ENCODE measurements around the gene TEX38.
"Not testable (repeated sequence)": the region's sequence is repeated elsewhere in the genome, so short reads cannot be mapped to it uniquely, and the experiment has no call there.

TEX38 gene

DNA sequence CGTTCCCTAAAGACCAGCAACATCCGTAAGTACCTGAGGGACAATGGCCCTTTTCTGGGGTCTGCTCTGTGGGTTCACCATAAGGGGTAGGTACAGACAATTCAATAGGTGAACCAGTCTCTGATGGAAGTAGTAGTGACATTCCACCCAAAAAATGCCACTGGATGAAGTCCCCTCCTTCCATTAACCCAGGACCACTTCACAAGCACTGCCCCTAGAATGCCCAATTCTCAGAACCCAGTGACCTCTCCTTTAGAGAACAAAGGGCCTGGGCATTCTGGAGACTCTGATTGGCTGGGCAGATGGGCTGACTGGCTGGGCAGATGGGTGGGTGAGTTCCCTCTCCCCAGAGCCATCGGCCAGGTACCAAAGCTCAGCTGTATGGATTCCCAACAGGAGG is at the start of gene TEX38:
Gene TEX38 (plus strand): TSS at position 301 of the 400 bp plus-strand sequence. CDS start 81 bp downstream, at position 382.
- DNase-seq (ENCODE audit: low read depth, low spot score), result no peak

DNA sequence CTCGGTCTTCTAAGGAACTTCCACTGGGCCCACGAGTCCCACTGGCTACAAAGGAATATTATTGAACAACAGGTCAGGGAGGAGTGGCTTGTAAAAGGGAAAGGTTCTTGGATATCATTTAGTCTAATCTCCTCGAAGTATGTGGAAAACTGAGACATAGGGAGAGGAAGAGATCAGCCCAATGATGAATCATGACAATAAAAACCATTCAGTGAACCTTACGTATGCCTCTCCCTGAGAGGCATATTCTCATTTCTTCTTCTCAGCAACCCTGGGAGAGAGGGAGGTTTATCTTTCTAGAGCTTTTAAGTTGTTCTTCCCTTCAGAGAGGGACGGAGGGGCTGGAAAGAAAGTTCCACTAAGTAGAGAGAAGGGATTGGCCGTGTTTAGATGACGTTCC is 49.7 kb upstream of the TEX38 start:
- DNase-seq (ENCODE audit: low read depth, low spot score), result no peak

DNA sequence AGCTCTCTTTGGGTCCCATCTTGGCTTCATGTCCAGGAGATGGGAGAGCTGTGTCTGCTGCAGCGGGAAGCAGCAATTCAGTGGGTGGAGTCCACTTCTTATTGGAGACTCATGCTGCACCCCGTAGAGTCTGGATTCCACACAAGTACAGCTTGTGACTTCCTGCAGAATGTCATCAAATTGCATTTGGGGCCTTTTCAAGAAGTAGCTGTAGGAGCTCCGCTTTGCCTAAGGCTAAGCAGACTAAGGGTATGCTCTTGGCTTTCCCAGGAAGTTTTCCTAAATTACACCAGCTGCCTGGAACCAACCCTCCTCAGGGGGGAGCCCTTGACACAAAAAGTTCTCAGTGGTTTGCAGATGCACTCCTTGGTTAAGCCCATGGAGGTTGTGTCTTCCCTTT is 49.3 kb upstream of the TEX38 start:
- no peak for DNase-seq (ENCODE audit: low read depth, low spot score)

- no peak for DNase-seq (ENCODE audit: low read depth, low spot score)
Observed at GRCh38 chr1:46623743-46624644, 47.7 kb upstream of the TEX38 start.

GRCh38 chr1:46630719-46631118 is 40.9 kb upstream of the TEX38 start:
- DNase-seq (ENCODE audit: low read depth, low spot score), result no peak

GRCh38 chr1:46635205-46635604 is 36.4 kb upstream of the TEX38 start:
- DNase-seq (ENCODE audit: low read depth, low spot score), result no peak

- no peak for DNase-seq (ENCODE audit: low read depth, low spot score)
Observed at GRCh38 chr1:46637444-46638083, 34.1 kb upstream of the TEX38 start.

- no peak for DNase-seq (ENCODE audit: low read depth, low spot score)
Observed at GRCh38 chr1:46638921-46639320, 32.7 kb upstream of the TEX38 start.

GRCh38 chr1:46639547-46639946 is 32.1 kb upstream of the TEX38 start:
- no peak for DNase-seq (ENCODE audit: low read depth, low spot score)

- no peak for DNase-seq (ENCODE audit: low read depth, low spot score)
Observed at GRCh38 chr1:46642115-46642680, 29.5 kb upstream of the TEX38 start.

- peak; percentile 42 for DNase-seq (ENCODE audit: low read depth, low spot score)
Observed at GRCh38 chr1:46643368-46643775, 28.3 kb upstream of the TEX38 start.

DNA sequence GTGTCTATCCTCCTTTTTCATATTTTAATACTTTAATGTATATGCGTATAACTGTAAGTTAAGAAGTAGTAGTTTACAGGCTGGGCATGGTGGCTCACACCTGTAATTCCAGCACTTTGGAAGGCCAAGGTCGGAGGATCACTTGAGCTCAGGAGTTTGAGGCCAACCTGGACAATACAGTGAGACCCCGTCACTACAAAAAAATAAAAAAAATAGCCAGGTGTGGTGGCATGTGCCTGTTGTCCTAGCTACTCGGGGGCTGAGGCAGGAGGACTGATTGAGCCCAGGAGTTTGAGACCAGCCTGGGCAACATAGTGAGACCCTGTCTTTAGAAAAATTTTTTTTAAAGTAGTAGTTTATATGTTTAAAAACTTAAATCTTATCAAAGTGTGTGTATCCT is 25.8 kb upstream of the TEX38 start:
- DNase-seq (ENCODE audit: low read depth, low spot score), result no peak

GRCh38 chr1:46646331-46646730 is 25.3 kb upstream of the TEX38 start:
- no peak for DNase-seq (ENCODE audit: low read depth, low spot score)

- DNase-seq (ENCODE audit: low read depth, low spot score), result no peak
Observed at GRCh38 chr1:46646844-46647243, 24.8 kb upstream of the TEX38 start.

- DNase-seq (ENCODE audit: low read depth, low spot score), result no peak
Observed at GRCh38 chr1:46647611-46648010, 24.0 kb upstream of the TEX38 start.

DNA sequence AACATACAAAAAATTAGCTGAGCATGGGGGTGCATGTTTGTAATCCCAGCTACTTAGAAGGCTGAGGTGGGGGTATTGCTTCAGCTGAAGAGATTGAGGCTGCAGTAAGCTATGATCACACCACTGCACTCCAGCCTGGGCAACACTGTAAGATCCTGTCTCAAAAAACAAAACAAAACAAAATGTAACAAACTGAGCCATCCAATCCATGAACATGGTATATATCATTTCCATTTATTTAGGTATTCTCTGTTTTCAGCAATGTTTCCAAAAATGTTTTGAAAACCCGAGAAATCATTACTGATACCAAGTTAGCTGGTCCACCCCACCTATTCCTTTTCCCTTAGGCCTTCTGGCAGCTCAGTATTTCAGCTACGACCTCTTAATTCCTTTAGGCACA is 21.9 kb upstream of the TEX38 start:
- DNase-seq (ENCODE audit: low read depth, low spot score), result no peak

GRCh38 chr1:46650491-46650890 is 21.2 kb upstream of the TEX38 start:
- no peak for DNase-seq (ENCODE audit: low read depth, low spot score)

DNA sequence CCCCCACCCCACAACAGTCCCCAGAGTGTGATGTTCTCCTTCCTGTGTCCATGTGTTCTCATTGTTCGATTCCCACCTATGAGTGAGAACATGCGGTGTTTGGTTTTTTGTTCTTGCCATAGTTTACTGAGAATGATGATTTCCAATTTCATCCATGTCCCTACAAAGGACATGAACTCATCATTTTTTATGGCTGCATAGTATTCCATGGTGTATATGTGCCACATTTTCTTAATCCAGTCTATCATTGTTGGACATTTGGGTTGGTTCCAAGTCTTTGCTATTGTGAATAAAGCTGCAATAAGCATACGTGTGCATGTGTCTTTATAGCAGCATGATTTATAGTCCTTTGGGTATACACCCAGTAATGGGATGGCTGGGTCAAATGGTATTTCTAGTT is 20.5 kb upstream of the TEX38 start:
- DNase-seq (ENCODE audit: low read depth, low spot score), result not testable (repeated sequence)

DNA sequence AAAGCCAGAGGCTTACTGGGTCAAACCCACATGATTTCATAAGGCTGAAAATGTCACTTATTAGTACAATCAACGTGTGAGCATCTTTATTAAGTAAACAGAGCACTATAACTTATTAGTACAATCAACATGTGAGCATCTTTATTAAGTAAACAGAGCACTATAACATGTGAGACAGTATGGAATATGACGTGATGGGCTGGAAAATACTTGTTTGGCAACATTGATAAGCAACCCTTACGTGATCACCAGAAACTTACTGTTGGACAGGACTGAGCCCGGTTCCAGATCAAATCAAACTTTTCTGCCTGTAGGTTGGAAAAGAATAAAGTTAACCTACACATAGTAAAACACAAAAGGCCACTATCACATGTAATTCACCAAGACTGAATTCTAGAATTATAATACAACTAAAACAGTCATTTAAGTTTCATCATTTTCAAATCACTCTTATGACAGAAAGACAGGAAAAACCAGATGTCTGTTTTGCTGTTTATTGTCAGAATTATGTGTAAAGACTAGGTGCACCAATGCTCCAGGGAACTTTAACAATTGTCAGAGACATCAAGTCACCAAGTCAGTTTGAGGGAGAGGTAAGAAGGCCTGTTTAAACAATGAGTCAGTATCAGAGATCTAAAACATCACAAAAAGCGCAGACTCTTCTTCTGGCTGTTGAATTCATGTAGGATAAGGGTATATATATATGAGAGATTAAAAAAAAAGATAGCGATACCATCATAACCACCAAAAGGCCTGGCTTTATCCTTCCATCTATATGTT is 19.1 kb upstream of the TEX38 start:
- no peak for DNase-seq (ENCODE audit: low read depth, low spot score)

DNA sequence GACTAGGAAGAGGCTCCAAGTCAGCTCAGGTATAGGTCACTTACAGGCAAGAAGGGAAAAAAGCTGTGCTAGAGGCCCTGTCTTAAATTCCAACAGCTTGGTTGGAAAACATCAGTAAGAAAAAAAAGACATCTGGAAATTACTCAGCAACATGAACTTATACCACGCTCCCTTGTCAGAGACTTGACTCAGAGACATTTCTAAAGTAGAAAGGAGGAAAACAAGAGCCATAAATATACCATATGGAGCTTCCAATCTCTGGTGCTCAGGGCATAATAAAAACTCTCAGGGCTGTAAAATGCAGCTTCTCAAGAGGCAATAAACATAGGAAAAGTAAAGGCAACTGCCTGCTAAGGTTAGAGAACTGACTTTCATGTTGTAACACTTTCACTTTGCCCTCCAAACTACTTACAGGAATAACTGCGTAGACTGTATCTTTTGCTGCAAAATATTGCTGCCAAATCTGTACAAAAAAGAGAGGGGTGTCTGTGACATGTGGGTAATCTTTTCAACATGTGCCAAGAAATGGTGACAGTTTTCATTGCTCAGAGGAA is 18.2 kb upstream of the TEX38 start:
- DNase-seq (ENCODE audit: low read depth, low spot score), result no peak

- DNase-seq (ENCODE audit: low read depth, low spot score), result no peak
Observed at GRCh38 chr1:46654012-46654411, 17.6 kb upstream of the TEX38 start.

- DNase-seq (ENCODE audit: low read depth, low spot score), result not testable (repeated sequence)
Observed at GRCh38 chr1:46654698-46655097, 17.0 kb upstream of the TEX38 start.

Measured in brain pericyte (primary cell).